ENCODE data around the gene STPG4. TPM values are rescaled to one million over a fixed set of nuclear protein-coding genes. Genes with fewer than 3 reads are reported as not detected.

Gene STPG4
- total RNA-seq, 1 donor from 2014 or later, result 0.64 TPM

DNA sequence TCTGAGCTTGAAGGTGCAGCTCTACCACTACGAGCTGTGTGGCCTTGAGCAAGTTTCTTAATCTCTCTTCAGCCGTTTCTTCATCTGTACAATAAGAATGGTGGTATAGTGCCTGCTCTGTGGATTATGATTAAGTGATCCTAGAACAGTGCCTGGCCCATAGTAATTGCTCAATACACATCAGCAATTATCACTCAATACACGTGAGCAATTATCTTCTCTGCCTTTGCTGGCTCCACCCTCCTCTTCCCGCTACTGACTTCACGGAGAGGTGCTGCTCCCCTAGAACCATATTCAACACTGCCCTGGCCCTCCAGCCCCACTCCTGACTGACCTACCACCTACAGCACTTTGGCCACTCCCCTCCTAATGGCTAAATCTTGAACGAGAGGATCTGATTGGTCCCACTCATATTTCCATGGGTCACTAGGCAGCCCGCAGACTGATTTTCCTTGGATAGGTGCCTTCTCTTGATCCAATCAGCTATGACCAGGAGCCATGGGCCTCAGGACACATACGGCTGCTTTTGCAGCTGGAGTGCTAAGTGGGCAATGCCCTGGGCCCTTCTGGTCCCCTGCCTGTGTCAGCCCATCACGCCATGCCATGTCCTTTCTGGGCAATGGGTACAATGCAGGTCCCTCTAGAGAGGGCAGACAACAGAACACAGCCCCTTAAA lies 77.5 kb downstream of the STPG4 start:
- peaks cover 44% of the 10 kb centered on the region for H3K4me1 ChIP-seq (ENCODE audit: insufficient read depth, low read length)
- peak overlapping the region; percentile 67 for H3K9ac ChIP-seq (ENCODE audit: low read length)

DNA sequence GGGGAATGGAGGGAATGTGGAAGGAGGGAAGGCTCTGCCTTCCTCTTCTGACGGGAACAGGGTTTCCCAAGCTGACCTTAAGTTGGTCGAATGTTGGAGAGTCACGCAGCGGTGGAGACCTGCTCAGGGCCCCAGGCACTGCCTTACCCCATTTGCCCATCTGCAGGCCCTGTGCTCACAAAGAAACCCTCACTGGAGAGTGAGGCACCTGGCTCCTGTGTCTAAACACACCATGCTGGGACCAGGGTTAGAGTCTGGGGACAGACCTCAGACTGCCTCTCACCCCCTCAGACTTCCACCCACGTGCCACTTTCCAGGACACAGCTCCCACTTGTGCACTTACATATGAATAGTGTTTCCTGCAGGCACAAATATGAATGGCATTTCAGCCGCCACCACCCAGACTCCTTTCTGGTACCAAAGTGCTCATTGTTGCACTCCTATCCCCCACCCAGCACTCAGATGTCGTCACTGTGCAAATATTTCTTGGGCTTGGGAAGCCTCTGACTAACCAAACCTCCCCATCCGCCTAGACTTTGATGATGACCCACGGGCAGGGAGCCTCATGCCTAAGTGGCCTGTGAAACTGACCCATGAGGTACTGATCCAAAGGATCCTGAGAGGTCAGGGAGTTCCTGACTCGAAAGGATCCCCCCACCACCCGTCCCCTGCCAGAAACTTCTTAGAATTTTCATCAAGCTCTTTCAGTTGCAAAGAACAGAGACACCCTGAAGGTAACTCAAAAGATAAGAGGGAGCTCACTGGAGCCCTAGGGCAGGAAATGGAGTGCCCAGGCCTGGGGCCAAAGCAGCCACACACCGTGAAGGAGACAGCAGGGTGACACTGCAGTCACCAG lies 78.3 kb downstream of the STPG4 start:
- Histone ChIP-seq H3K36me3 (ENCODE audit: insufficient read depth, low read length) (no peaks in the 10 kb centered on the region), H3K9ac (ENCODE audit: low read length) (peak overlapping the region; percentile 77), H4K20me1 (ENCODE audit: insufficient read depth, low read length) (no peaks in the 10 kb centered on the region), H3K9me3 (ENCODE audit: insufficient read depth, low read depth, low read length) (no peaks in the 10 kb centered on the region), H2AFZ (ENCODE audit: low read depth, low read length) (no peak overlapping the region), H3K27ac (ENCODE audit: low read depth, low read length) (peak overlapping the region; percentile 97), H3K79me2 (ENCODE audit: insufficient read depth, low read length) (no peaks in the 10 kb centered on the region), H3K4me1 (ENCODE audit: insufficient read depth, low read length) (peaks cover 51% of the 10 kb centered on the region), H3K4me2 (ENCODE audit: low read length) (peak overlapping the region; percentile 52), H3K27me3 (ENCODE audit: insufficient read depth, low read length) (no peaks in the 10 kb centered on the region), H3K4me3 (ENCODE audit: insufficient read depth, low read depth, low read length) (no peak overlapping the region)
- TF ChIP-seq, protein P1, sequence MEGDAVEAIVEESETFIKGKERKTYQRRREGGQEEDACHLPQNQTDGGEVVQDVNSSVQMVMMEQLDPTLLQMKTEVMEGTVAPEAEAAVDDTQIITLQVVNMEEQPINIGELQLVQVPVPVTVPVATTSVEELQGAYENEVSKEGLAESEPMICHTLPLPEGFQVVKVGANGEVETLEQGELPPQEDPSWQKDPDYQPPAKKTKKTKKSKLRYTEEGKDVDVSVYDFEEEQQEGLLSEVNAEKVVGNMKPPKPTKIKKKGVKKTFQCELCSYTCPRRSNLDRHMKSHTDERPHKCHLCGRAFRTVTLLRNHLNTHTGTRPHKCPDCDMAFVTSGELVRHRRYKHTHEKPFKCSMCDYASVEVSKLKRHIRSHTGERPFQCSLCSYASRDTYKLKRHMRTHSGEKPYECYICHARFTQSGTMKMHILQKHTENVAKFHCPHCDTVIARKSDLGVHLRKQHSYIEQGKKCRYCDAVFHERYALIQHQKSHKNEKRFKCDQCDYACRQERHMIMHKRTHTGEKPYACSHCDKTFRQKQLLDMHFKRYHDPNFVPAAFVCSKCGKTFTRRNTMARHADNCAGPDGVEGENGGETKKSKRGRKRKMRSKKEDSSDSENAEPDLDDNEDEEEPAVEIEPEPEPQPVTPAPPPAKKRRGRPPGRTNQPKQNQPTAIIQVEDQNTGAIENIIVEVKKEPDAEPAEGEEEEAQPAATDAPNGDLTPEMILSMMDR (IDR thresholded peaks at IDR 0.05; ENCODE audit: insufficient read depth, low read depth, low read length), result no peak
- TF ChIP-seq EZH2 (IDR thresholded peaks at IDR 0.05; ENCODE audit: insufficient read depth, low read length), result no peak
- FAIRE-seq (peak; percentile 92), DNase-seq (ENCODE audit: low read depth) (peak; percentile 98)
- Mint-ChIP-seq H3K4me3 (ENCODE audit: unreplicated experiment) (no peak overlapping the region), H3K4me1 (ENCODE audit: low read depth, unreplicated experiment) (peaks cover 34% of the 10 kb centered on the region), H3K27ac (ENCODE audit: unreplicated experiment) (peak overlapping the region; percentile 100), H3K9me3 (ENCODE audit: unreplicated experiment) (no peaks in the 10 kb centered on the region), H3K36me3 (ENCODE audit: low read depth, unreplicated experiment) (peaks cover 7% of the 10 kb centered on the region), H3K27me3 (ENCODE audit: low read depth, unreplicated experiment) (no peaks in the 10 kb centered on the region)

More for the DNA sequence above, 77.5 kb downstream of the STPG4 start:
- Mint-ChIP-seq H3K36me3 (ENCODE audit: low read depth, unreplicated experiment) (peaks cover 7% of the 10 kb centered on the region), H3K9me3 (ENCODE audit: unreplicated experiment) (no peaks in the 10 kb centered on the region), H3K27ac (ENCODE audit: unreplicated experiment) (peak overlapping the region; percentile 100), H3K4me1 (ENCODE audit: low read depth, unreplicated experiment) (peaks cover 34% of the 10 kb centered on the region), H3K27me3 (ENCODE audit: low read depth, unreplicated experiment) (no peaks in the 10 kb centered on the region), H3K4me3 (ENCODE audit: unreplicated experiment) (no peak overlapping the region)
- no peaks in the 10 kb centered on the region for H3K27me3 ChIP-seq (ENCODE audit: insufficient read depth, low read length)
- DNase-seq (ENCODE audit: low read depth) (no peak), FAIRE-seq (no peak)
- no peaks in the 10 kb centered on the region for H3K79me2 ChIP-seq (ENCODE audit: insufficient read depth, low read length)
- H3K27ac ChIP-seq (ENCODE audit: low read depth, low read length), result peak overlapping the region; percentile 97
- TF ChIP-seq, protein P1 (IDR thresholded peaks at IDR 0.05; ENCODE audit: insufficient read depth, low read depth, low read length), result no peak
- no peak for TF ChIP-seq EZH2 (IDR thresholded peaks at IDR 0.05; ENCODE audit: insufficient read depth, low read length)
- no peaks in the 10 kb centered on the region for H3K9me3 ChIP-seq (ENCODE audit: insufficient read depth, low read depth, low read length)
- no peak overlapping the region for H2AFZ ChIP-seq (ENCODE audit: low read depth, low read length)
- no peaks in the 10 kb centered on the region for H4K20me1 ChIP-seq (ENCODE audit: insufficient read depth, low read length)
- no peaks in the 10 kb centered on the region for H3K36me3 ChIP-seq (ENCODE audit: insufficient read depth, low read length)
- H3K4me2 ChIP-seq (ENCODE audit: low read length), result peak overlapping the region; percentile 17
- H3K4me3 ChIP-seq (ENCODE audit: insufficient read depth, low read depth, low read length), result no peak overlapping the region

Data from astrocyte (in vitro differentiated cells and primary cell).